Measurements from ENCODE around the gene ATXN7. TPM values are rescaled to one million over a fixed set of nuclear protein-coding genes. Genes with fewer than 3 reads are reported as not detected.

The ATXN7 gene
- total RNA-seq, 1 donor from 2014 or later = 10.9 TPM

Small RNAs within 50 kb of the gene (small RNA-seq; reads per million reads assigned to genes)
- gene SCAANT1 = not detected

Other genes with a start within 250 kb of the ATXN7 start
- gene SNTN, start 211.2 kb upstream of the ATXN7 start, total RNA-seq = not detected
- not detected for gene C3orf49, start 44.6 kb upstream of the ATXN7 start, total RNA-seq
- gene THOC7, start 62 bp upstream of the ATXN7 start, total RNA-seq = 34.8 TPM
- not detected for gene SCAANT1, start 48.5 kb downstream of the ATXN7 start, total RNA-seq
- gene PSMD6, start 159.6 kb downstream of the ATXN7 start, total RNA-seq = 80.0 TPM